ENCODE data around the gene CTNND2.

CTNND2 gene

GRCh38 chr5:11679676-11680075 lies 224.6 kb downstream of the CTNND2 start:
- Histone ChIP-seq H3K4me3 (ENCODE audit: low read length) (no peak overlapping the region), H3K4me1 (ENCODE audit: insufficient read depth, low read length) (peaks cover 13% of the 10 kb centered on the region), H3K36me3 (ENCODE audit: insufficient read depth, low read length) (no peaks in the 10 kb centered on the region), H3K9me3 (ENCODE audit: low read length) (no peaks in the 10 kb centered on the region), H3K27me3 (ENCODE audit: insufficient read depth, low read length) (no peaks in the 10 kb centered on the region), H2AFZ (ENCODE audit: low read depth, low read length) (no peak overlapping the region)

- H3K27me3 ChIP-seq (ENCODE audit: insufficient read depth, low read length) = no peaks in the 10 kb centered on the region
- H3K36me3 ChIP-seq (ENCODE audit: insufficient read depth, low read length) = no peaks in the 10 kb centered on the region
- H3K9me3 ChIP-seq (ENCODE audit: low read length) = no peaks in the 10 kb centered on the region
- no peak overlapping the region for H3K4me3 ChIP-seq (ENCODE audit: low read length)
- H2AFZ ChIP-seq (ENCODE audit: low read depth, low read length) = no peak overlapping the region
- no peaks in the 10 kb centered on the region for H3K4me1 ChIP-seq (ENCODE audit: insufficient read depth, low read length)
These were observed 229.1 kb downstream of the CTNND2 start for GRCh38 chr5:11675184-11675583.

- no peaks in the 10 kb centered on the region for H3K36me3 ChIP-seq (ENCODE audit: insufficient read depth, low read length)
- H3K4me1 ChIP-seq (ENCODE audit: insufficient read depth, low read length) = no peaks in the 10 kb centered on the region
- no peak overlapping the region for H2AFZ ChIP-seq (ENCODE audit: low read depth, low read length)
- H3K9me3 ChIP-seq (ENCODE audit: low read length) = no peaks in the 10 kb centered on the region
- no peak overlapping the region for H3K4me3 ChIP-seq (ENCODE audit: low read length)
- H3K27me3 ChIP-seq (ENCODE audit: insufficient read depth, low read length) = no peaks in the 10 kb centered on the region
These were observed 231.7 kb downstream of the CTNND2 start for GRCh38 chr5:11672385-11673085.

- no peaks in the 10 kb centered on the region for H3K4me1 ChIP-seq (ENCODE audit: insufficient read depth, low read length)
- no peak overlapping the region for H3K4me3 ChIP-seq (ENCODE audit: low read length)
- H3K27me3 ChIP-seq (ENCODE audit: insufficient read depth, low read length) = no peaks in the 10 kb centered on the region
- H3K9me3 ChIP-seq (ENCODE audit: low read length) = no peaks in the 10 kb centered on the region
- no peak overlapping the region for H2AFZ ChIP-seq (ENCODE audit: low read depth, low read length)
- H3K36me3 ChIP-seq (ENCODE audit: insufficient read depth, low read length) = no peaks in the 10 kb centered on the region
These were observed 245.9 kb downstream of the CTNND2 start for GRCh38 chr5:11658376-11658775.

GRCh38 chr5:11656916-11657315 lies 247.3 kb downstream of the CTNND2 start:
- Histone ChIP-seq H3K36me3 (ENCODE audit: insufficient read depth, low read length) (no peaks in the 10 kb centered on the region), H2AFZ (ENCODE audit: low read depth, low read length) (no peak overlapping the region), H3K9me3 (ENCODE audit: low read length) (no peaks in the 10 kb centered on the region), H3K4me1 (ENCODE audit: insufficient read depth, low read length) (no peaks in the 10 kb centered on the region), H3K27me3 (ENCODE audit: insufficient read depth, low read length) (no peaks in the 10 kb centered on the region), H3K4me3 (ENCODE audit: low read length) (no peak overlapping the region)

- no peak overlapping the region for H3K4me3 ChIP-seq (ENCODE audit: low read length)
- no peaks in the 10 kb centered on the region for H3K36me3 ChIP-seq (ENCODE audit: insufficient read depth, low read length)
- no peaks in the 10 kb centered on the region for H3K27me3 ChIP-seq (ENCODE audit: insufficient read depth, low read length)
- H2AFZ ChIP-seq (ENCODE audit: low read depth, low read length) = no peak overlapping the region
- H3K9me3 ChIP-seq (ENCODE audit: low read length) = no peaks in the 10 kb centered on the region
- no peaks in the 10 kb centered on the region for H3K4me1 ChIP-seq (ENCODE audit: insufficient read depth, low read length)
These were observed 248.6 kb downstream of the CTNND2 start for GRCh38 chr5:11655681-11656080.

- H3K4me1 ChIP-seq (ENCODE audit: insufficient read depth, low read length) = peaks cover 2% of the 10 kb centered on the region
- no peaks in the 10 kb centered on the region for H3K9me3 ChIP-seq (ENCODE audit: low read length)
- H3K36me3 ChIP-seq (ENCODE audit: insufficient read depth, low read length) = no peaks in the 10 kb centered on the region
These were observed 253.3 kb downstream of the CTNND2 start for GRCh38 chr5:11650936-11651335.

GRCh38 chr5:11646141-11646540 lies 258.1 kb downstream of the CTNND2 start:
- Histone ChIP-seq H3K4me3 (ENCODE audit: low read length) (no peak overlapping the region), H2AFZ (ENCODE audit: low read depth, low read length) (no peak overlapping the region), H3K9me3 (ENCODE audit: low read length) (no peaks in the 10 kb centered on the region), H3K27me3 (ENCODE audit: insufficient read depth, low read length) (no peaks in the 10 kb centered on the region), H3K4me1 (ENCODE audit: insufficient read depth, low read length) (peaks cover 2% of the 10 kb centered on the region), H3K36me3 (ENCODE audit: insufficient read depth, low read length) (no peaks in the 10 kb centered on the region)

More at GRCh38 chr5:11650936-11651335, 253.3 kb downstream of the CTNND2 start:
- no peak overlapping the region for H2AFZ ChIP-seq (ENCODE audit: low read depth, low read length)
- H3K27me3 ChIP-seq (ENCODE audit: insufficient read depth, low read length) = no peaks in the 10 kb centered on the region
- H3K4me3 ChIP-seq (ENCODE audit: low read length) = no peak overlapping the region

GRCh38 chr5:11642438-11642837 lies 261.8 kb downstream of the CTNND2 start:
- H3K4me3 ChIP-seq (ENCODE audit: low read length) = no peak overlapping the region
- no peak overlapping the region for H2AFZ ChIP-seq (ENCODE audit: low read depth, low read length)
- no peaks in the 10 kb centered on the region for H3K9me3 ChIP-seq (ENCODE audit: low read length)
- H3K27me3 ChIP-seq (ENCODE audit: insufficient read depth, low read length) = no peaks in the 10 kb centered on the region
- no peaks in the 10 kb centered on the region for H3K36me3 ChIP-seq (ENCODE audit: insufficient read depth, low read length)
- H3K4me1 ChIP-seq (ENCODE audit: insufficient read depth, low read length) = peaks cover 13% of the 10 kb centered on the region

GRCh38 chr5:11640158-11640873 lies 263.9 kb downstream of the CTNND2 start:
- H3K4me3 ChIP-seq (ENCODE audit: low read length) = no peak overlapping the region
- H2AFZ ChIP-seq (ENCODE audit: low read depth, low read length) = no peak overlapping the region
- no peaks in the 10 kb centered on the region for H3K36me3 ChIP-seq (ENCODE audit: insufficient read depth, low read length)
- peaks cover 12% of the 10 kb centered on the region for H3K4me1 ChIP-seq (ENCODE audit: insufficient read depth, low read length)
- H3K27me3 ChIP-seq (ENCODE audit: insufficient read depth, low read length) = no peaks in the 10 kb centered on the region
- H3K9me3 ChIP-seq (ENCODE audit: low read length) = no peaks in the 10 kb centered on the region

- H3K4me1 ChIP-seq (ENCODE audit: insufficient read depth, low read length) = no peaks in the 10 kb centered on the region
- no peaks in the 10 kb centered on the region for H3K9me3 ChIP-seq (ENCODE audit: low read length)
- H3K36me3 ChIP-seq (ENCODE audit: insufficient read depth, low read length) = no peaks in the 10 kb centered on the region
- H3K27me3 ChIP-seq (ENCODE audit: insufficient read depth, low read length) = no peaks in the 10 kb centered on the region
- no peak overlapping the region for H3K4me3 ChIP-seq (ENCODE audit: low read length)
- H2AFZ ChIP-seq (ENCODE audit: low read depth, low read length) = no peak overlapping the region
These were observed 281.5 kb downstream of the CTNND2 start for GRCh38 chr5:11622785-11623184.

- Histone ChIP-seq H3K27me3 (ENCODE audit: insufficient read depth, low read length) (no peaks in the 10 kb centered on the region), H3K4me3 (ENCODE audit: low read length) (no peak overlapping the region), H3K4me1 (ENCODE audit: insufficient read depth, low read length) (no peaks in the 10 kb centered on the region), H2AFZ (ENCODE audit: low read depth, low read length) (no peak overlapping the region), H3K9me3 (ENCODE audit: low read length) (no peaks in the 10 kb centered on the region), H3K36me3 (ENCODE audit: insufficient read depth, low read length) (no peaks in the 10 kb centered on the region)
These were observed 284.1 kb downstream of the CTNND2 start for GRCh38 chr5:11620172-11620571.

GRCh38 chr5:11619339-11620024 lies 284.8 kb downstream of the CTNND2 start:
- H3K4me1 ChIP-seq (ENCODE audit: insufficient read depth, low read length) = no peaks in the 10 kb centered on the region
- no peaks in the 10 kb centered on the region for H3K36me3 ChIP-seq (ENCODE audit: insufficient read depth, low read length)
- no peaks in the 10 kb centered on the region for H3K27me3 ChIP-seq (ENCODE audit: insufficient read depth, low read length)
- no peaks in the 10 kb centered on the region for H3K9me3 ChIP-seq (ENCODE audit: low read length)
- no peak overlapping the region for H2AFZ ChIP-seq (ENCODE audit: low read depth, low read length)
- H3K4me3 ChIP-seq (ENCODE audit: low read length) = no peak overlapping the region

All from neuron (in vitro differentiated cells).